ENCODE measurements around the gene DLGAP1. TPM values are rescaled to one million over a fixed set of nuclear protein-coding genes. Genes with fewer than 3 reads are reported as not detected.
A peak's percentile ranks its signal among the peaks of the same experiment; 100 is the strongest.

The DLGAP1 gene
- total RNA-seq, 1 experiment from 2014 or later, result 27.5 TPM

DNA sequence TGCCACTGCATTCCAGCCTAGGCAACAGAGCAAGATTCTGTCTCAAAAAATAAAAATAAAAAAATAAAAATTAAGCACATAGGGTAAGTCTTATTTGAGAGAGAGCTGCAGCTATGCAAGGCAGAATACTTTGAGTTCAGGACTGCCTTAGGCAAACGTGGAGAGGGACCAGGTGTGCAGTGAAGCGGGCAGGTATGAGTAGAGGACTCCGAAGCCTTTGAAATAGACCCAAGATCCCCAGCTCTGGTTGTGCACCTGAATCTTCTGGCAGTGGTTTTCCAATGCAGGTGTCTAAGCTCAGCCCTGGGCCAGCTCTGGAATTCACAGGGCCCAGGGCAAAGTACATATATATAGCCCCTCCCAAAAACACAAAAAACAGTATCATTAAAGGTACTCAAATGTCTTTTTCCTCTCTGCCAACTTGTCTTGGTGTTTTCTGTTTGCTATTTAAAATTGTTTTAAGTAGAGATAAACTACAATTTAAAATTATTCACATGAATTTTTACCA is 983.9 kb downstream of the DLGAP1 start:
- in situ Hi-C loops (cut with HindIII; ENCODE audit: low pct_unique_long_range_greater_than_20kb, low sequenced_read_pairs), result no loop called here
- no peak for DNase-seq (ENCODE audit: low read depth, low spot score)

GRCh38 chr18:3468833-3469232 is 986.3 kb downstream of the DLGAP1 start:
- in situ Hi-C loops (cut with HindIII; ENCODE audit: low pct_unique_long_range_greater_than_20kb, low sequenced_read_pairs), result no loop called here
- DNase-seq (ENCODE audit: low read depth, low spot score), result peak; percentile 82

GRCh38 chr18:3468066-3468705 is 986.9 kb downstream of the DLGAP1 start:
- in situ Hi-C loops (cut with HindIII; ENCODE audit: low pct_unique_long_range_greater_than_20kb, low sequenced_read_pairs), result no loop called here

DNA sequence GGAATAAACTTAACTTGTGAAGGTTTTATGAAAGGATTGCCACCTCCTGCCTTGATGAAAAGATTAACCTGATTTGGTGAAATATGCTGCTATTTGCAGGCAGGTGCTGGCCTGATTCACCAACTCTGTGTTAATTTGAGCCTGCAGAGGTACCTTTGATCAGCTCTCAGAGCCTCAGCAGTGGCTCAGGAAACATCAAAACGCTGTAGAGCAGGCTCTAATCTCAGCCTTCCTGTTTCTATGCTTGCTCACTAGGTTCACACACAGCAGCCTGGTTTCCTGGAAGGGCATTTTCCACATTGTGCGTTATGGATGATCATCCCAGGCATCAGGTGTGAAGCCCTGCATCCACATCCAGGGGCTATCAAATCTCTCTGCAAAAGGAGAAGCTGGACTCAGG is 988.2 kb downstream of the DLGAP1 start:
- in situ Hi-C loops (cut with HindIII; ENCODE audit: low pct_unique_long_range_greater_than_20kb, low sequenced_read_pairs), result no loop called here
- no peak for DNase-seq (ENCODE audit: low read depth, low spot score)

More at GRCh38 chr18:3468066-3468705, 986.9 kb downstream of the DLGAP1 start:
- no peak for DNase-seq (ENCODE audit: low read depth, low spot score)

DNA sequence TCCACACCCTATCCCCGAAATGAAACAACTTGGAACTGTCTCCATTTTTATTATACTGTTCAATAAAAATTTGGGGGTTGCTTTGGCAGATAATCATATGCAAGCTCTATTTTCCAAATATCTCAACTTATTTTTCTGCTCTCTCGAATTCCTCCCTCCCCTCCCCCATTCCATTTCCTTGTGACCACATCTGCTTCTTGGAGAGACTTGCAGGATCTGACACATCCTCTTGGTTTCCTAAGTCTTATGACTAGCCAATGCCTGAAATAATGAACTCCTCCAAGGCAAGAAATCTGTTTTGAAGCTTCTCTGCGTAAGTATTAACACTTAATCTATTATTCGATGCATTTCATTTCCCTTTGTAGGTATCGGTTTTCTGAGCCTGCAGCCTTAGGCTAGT is 989.1 kb downstream of the DLGAP1 start:
- in situ Hi-C loops (cut with HindIII; ENCODE audit: low pct_unique_long_range_greater_than_20kb, low sequenced_read_pairs), result no loop called here
- DNase-seq (ENCODE audit: low read depth, low spot score), result peak; percentile 96

DNA sequence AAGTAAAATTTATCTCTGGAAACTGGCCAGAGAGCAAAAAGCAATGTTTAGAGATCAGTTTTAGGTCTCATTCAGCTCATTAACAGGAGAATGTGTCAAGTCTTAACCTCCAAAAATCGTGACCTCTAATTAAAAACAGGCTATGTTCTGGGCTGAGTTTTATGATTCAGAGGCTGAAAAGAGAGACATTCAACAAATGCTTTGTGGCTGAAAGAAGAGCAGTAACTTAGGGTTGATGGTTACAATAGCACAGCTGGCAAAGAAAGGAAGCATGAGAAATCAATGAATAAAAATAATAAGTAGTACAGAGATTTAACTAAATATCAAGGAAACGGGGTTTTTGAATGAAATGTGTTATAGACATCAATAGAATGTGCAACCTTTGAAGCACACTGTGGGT is 992.1 kb downstream of the DLGAP1 start:
- in situ Hi-C loops (cut with HindIII; ENCODE audit: low pct_unique_long_range_greater_than_20kb, low sequenced_read_pairs), result no loop called here
- DNase-seq (ENCODE audit: low read depth, low spot score), result no peak

DNA sequence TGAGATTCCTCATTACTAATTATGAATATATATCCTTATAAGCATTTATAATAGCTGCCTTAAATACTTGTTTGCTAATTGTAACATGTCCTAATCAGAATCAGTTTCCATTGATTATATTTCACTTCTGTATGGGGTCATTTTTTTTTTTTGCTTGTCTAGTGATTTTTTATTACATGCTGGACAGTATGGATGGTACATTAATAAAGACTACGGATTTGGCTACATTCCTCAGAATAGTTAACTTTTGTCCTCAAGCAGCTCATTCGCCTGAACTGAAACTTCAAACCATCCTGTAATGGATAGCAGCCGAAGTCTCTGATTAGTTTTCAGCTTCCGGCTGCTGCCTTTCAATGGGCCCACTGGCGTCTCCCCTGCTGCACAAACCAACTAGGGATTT is 993.4 kb downstream of the DLGAP1 start:
- no peak for DNase-seq (ENCODE audit: low read depth, low spot score)
- in situ Hi-C loops (cut with HindIII; ENCODE audit: low pct_unique_long_range_greater_than_20kb, low sequenced_read_pairs), result no loop called here

DNA sequence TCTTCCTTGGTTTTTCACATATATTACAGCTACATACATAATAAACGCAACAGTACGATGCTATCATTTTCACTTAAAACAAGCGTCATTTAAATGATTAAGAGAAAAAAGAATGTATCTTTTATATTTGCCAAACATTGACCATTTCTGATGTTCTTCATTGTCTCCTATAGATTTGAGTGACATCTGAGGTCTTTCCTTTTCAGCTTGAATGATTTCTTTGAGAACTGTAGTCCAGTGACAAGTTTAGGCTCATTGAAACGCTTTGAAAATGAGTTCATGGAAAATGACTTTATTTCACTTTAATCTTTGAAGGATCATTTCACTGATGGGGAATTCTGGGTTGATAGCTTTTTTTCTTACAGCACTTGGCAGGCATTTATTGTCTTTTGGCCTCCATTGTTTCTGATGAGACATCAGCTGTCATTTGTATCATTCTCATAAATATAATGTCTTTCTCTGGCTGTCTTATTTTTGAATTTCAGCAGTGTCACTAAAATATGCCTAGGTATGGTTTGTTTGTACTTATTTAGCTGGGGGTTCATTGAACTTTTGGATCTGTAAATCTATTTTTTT is 994.2 kb downstream of the DLGAP1 start:
- DNase-seq (ENCODE audit: low read depth, low spot score), result no peak
- in situ Hi-C loops (cut with HindIII; ENCODE audit: low pct_unique_long_range_greater_than_20kb, low sequenced_read_pairs), result no loop called here

DNA sequence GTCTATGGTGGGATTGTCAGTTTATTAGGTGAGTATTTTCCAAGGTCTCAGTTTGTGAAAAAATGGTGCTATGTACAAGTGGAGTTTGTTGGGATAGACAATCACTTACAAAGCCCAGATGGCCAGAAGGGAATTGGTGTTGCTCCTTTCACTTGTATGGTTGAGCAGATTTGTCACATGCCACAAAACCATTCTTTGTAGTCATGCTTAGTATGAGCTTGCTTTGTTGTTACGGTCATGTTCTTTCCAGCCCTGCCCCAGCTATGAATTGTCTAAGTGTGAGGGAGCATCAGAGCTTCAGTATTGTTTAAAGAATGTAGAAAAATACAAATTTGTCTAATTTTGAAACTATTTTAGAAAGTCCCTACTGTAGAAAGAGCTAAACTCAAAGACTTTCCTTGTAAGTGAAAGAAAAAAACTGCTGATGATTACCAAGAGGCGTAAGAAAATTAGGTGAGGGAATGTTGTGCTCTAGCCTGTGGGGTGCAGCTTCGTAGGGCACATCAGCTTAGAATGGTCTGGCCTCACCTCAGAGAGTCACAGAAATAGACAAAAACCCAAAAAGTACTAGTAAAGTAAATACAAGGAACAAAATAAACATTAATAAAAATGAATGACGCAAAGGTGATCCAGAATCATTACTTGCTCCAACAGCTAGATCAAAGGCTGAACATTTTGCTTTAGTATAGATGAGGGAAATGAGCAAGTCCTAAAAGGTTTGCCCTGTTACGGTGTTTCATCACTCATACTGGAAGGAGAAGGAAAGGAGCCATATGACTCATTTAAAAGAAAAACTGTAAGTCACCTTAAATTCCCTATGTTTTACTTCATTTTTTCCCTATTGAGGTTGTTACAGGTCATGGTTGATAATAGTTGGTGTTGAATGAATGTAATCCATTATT is 995.9 kb downstream of the DLGAP1 start:
- DNase-seq (ENCODE audit: low read depth, low spot score), result peak; percentile 83
- in situ Hi-C loops (cut with HindIII; ENCODE audit: low pct_unique_long_range_greater_than_20kb, low sequenced_read_pairs), result no loop called here

GRCh38 chr18:3458378-3458777 is 996.7 kb downstream of the DLGAP1 start:
- in situ Hi-C loops (cut with HindIII; ENCODE audit: low pct_unique_long_range_greater_than_20kb, low sequenced_read_pairs), result no loop called here
- peak; percentile 70 for DNase-seq (ENCODE audit: low read depth, low spot score)

- no peak for DNase-seq (ENCODE audit: low read depth, low spot score)
- in situ Hi-C loops (cut with HindIII; ENCODE audit: low pct_unique_long_range_greater_than_20kb, low sequenced_read_pairs), result no loop called here
These were observed 997.8 kb downstream of the DLGAP1 start for GRCh38 chr18:3457261-3457724.

- in situ Hi-C loops (cut with HindIII; ENCODE audit: low pct_unique_long_range_greater_than_20kb, low sequenced_read_pairs), result no loop called here
- no peak for DNase-seq (ENCODE audit: low read depth, low spot score)
These were observed 998.4 kb downstream of the DLGAP1 start for GRCh38 chr18:3456686-3457069.

DNA sequence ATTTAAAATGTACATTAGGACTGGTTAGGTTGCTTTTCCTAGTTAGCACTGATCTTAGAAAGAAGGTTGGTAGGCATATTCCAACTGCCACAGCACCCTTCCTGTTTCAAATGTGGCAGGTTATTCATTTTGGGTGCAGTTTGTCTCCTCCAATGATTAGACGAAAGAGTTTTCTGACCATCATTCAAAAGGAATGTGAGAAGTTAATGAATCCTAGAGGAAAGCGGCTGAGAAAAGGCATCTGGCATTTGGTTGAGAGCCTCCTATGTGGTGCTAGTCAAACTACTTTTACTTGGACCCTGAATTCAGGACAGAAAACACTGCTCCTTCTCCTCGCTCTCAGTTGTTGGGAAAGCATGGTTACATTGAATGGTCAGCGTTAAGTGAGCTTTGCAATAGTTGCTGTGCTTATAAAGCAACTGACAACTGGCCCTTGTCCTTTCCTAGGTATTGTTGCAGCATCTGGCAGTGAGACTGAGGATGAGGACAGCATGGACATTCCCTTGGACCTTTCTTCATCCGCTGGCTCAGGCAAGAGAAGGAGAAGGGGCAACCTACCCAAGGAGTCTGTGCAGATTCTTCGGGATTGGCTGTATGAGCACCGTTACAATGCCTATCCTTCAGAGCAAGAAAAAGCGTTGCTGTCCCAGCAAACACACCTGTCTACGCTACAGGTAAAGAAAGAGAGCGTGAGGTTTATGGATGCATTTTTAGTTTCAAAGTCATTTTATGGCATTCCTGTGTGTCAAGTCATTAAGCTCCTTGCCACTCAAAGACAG is 999.0 kb downstream of the DLGAP1 start:
- in situ Hi-C loops (cut with HindIII; ENCODE audit: low pct_unique_long_range_greater_than_20kb, low sequenced_read_pairs), result no loop called here
- no peak for DNase-seq (ENCODE audit: low read depth, low spot score)

DNA sequence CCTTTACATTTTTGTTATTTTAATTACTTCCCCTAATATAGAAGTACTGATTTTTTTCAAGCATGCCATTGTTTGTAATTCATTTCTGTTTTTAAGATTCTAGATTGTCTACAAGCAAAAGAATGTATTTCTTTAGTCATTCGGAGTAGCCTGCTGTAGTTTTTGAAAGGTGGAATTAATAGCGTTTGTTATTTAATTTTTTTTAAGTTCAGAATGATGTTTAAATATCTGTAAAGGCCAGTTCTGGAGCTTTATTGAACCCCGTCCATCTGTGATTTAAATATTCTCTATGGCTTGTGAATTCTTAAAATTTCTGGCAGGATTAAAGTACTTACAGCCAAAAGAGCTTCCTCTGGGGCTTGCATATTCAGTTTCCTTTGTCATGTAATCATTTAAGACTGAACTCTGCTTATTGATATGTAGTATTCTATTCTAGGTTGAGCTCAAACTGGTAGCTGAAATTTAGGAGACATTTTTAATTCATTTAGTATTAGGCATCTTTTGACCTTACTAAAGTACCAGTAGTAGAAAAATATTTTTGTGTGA is 999.9 kb downstream of the DLGAP1 start:
- in situ Hi-C loops (cut with HindIII; ENCODE audit: low pct_unique_long_range_greater_than_20kb, low sequenced_read_pairs), result no loop called here
- no peak for DNase-seq (ENCODE audit: low read depth, low spot score)

GRCh38 chr18:3454365-3455089 is 1000.6 kb downstream of the DLGAP1 start:
- in situ Hi-C loops (cut with HindIII; ENCODE audit: low pct_unique_long_range_greater_than_20kb, low sequenced_read_pairs), result no loop called here
- DNase-seq (ENCODE audit: low read depth, low spot score), result peak; percentile 76

GRCh38 chr18:3453540-3454364 is 1001.4 kb downstream of the DLGAP1 start:
- in situ Hi-C loops (cut with HindIII; ENCODE audit: low pct_unique_long_range_greater_than_20kb, low sequenced_read_pairs), result no loop called here

More at GRCh38 chr18:3453540-3454364, 1001.4 kb downstream of the DLGAP1 start:
- DNase-seq (ENCODE audit: low read depth, low spot score), result peak; percentile 79

Data from SK-MEL-5 (cell line).